Astrocyte of the spinal cord (primary cell): ENCODE data around the gene MOCOS.

Source experiments
- DNase-seq: peaks from one replicate; pipeline ENCODE4 v3.0.0; 2011; ENCODE audit warnings: low read depth, low spot score
- H3K4me3 ChIP-seq: 2 replicates; pipeline ENCODE4 v1.5.1; 2011; ENCODE audit warnings: low read depth, mild to moderate bottlenecking, low read length, moderate library complexity
- CTCF ChIP-seq: IDR thresholded peaks from 2 replicates; pipeline ENCODE4 v1.5.1; 2012; ENCODE audit warnings: low read depth, mild to moderate bottlenecking, low read length, inconsistent platforms
- in situ Hi-C: cut with HindIII; loops from 2 replicates; pipeline ENCODE4 v1.10.0; 2017; ENCODE audit warnings: low sequenced_read_pairs

MOCOS gene

GRCh38 chr18:36274083-36274715, 86.9 kb downstream of the MOCOS start:
- no peak overlapping the region for H3K4me3 ChIP-seq
- no peak for TF ChIP-seq CTCF
- no peak for DNase-seq
- in situ Hi-C loops = no loop called here

GRCh38 chr18:36275561-36275960, 88.3 kb downstream of the MOCOS start:
- no peak for TF ChIP-seq CTCF

GRCh38 chr18:36279001-36279400, 91.7 kb downstream of the MOCOS start:
- TF ChIP-seq CTCF = no peak
- DNase-seq = no peak

More at GRCh38 chr18:36275561-36275960, 88.3 kb downstream of the MOCOS start:
- in situ Hi-C loops = no loop called here
- DNase-seq = no peak
- H3K4me3 ChIP-seq = no peak overlapping the region

GRCh38 chr18:36281936-36282335, 94.6 kb downstream of the MOCOS start:
- in situ Hi-C loops = no loop called here
- H3K4me3 ChIP-seq = no peak overlapping the region
- no peak for DNase-seq
- no peak for TF ChIP-seq CTCF

More at GRCh38 chr18:36279001-36279400, 91.7 kb downstream of the MOCOS start:
- in situ Hi-C loops = no loop called here
- no peak overlapping the region for H3K4me3 ChIP-seq

GRCh38 chr18:36283448-36283847, 96.2 kb downstream of the MOCOS start:
- DNase-seq = no peak
- no peak overlapping the region for H3K4me3 ChIP-seq
- no peak for TF ChIP-seq CTCF
- in situ Hi-C loops = no loop called here

GRCh38 chr18:36284268-36284667, 97.0 kb downstream of the MOCOS start:
- no peak overlapping the region for H3K4me3 ChIP-seq
- in situ Hi-C loops = no loop called here
- no peak for DNase-seq
- no peak for TF ChIP-seq CTCF
